ENCODE measurements around the gene TOM1L2. TPM values are rescaled to one million over a fixed set of nuclear protein-coding genes. Genes with fewer than 3 reads are reported as not detected.

TOM1L2 gene
- total and polyA plus RNA-seq, 8 donors: 13.3 to 154 (median 41.1) TPM

DNA sequence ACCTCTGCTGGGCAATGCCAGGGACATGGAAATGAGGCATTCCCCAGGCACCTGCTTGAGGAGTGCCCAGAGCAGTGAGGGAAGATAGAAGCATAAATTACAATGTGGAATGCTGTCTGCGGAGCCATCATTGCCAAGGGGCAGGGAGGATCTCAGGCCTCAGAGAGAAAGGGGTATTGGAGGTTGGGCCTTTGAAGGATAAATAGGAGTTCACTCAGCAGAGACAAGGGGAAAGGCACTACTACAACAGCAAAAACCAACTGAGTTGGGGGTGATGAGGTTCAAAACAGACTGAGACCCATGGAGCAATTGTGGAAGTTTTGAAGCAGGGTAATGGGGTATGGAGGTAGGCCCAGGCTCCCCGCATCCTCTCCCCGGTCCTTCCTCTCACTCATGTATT lies 168.2 kb downstream of the TOM1L2 start:
- peaks cover 5 to 75% (median 52%) of the 10 kb centered on the region in 4 donors for H3K36me3 ChIP-seq
- H3K4me1 ChIP-seq: peaks cover 0 to 13% (median 5%) of the 10 kb centered on the region in 4 donors
- no peak overlapping the region for H3K27ac ChIP-seq
- no peaks in the 10 kb centered on the region for H3K9me3 ChIP-seq
- TF ChIP-seq EP300 (IDR thresholded peaks at IDR 0.05): no peak
- intact Hi-C loops (cut with DNase I; ENCODE audit: low total_unique reads): no loop called here
- no peak for DNase-seq
- H3K27me3 ChIP-seq: no peaks in the 10 kb centered on the region
- 90 to 98% (median 96%) methylated on average over 3 of the region's 3 CpGs for WGBS, 5 donors
- no peak overlapping the region for H3K4me3 ChIP-seq

DNA sequence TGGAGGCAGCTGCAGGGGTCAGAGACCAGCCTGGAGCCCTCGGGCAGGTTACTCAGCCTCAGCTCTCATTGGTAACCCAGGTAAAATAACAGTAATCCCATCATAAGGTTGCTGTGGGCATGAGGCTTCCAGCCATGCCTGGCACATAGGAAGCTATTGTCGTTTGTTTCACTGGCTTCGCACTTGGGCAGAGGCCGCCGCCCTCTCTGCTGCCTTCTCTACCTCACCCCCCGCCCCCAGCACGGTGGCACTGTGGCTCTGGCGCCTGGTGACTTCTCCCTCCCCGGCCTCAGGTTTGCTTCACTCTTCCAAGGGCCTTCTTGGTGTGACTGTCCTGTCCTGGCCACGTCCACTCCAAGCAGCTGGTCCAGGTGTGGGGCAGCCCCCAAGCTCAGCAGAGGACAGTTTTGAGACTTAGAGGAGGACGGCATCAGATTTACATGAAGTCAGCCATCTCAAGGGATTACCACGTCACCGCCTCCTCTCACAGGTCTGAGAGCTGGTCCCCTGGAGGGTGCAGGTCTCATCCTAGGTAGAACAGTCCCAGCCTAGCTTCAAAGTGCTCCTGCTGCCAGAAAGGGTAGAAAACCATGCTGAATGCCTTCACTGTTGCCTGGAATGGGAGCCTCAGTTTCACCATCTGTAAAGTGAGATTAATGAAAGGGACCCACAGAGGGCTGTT lies 170.3 kb downstream of the TOM1L2 start:
- intact Hi-C loops (cut with DNase I; ENCODE audit: low total_unique reads): no loop called here

DNA sequence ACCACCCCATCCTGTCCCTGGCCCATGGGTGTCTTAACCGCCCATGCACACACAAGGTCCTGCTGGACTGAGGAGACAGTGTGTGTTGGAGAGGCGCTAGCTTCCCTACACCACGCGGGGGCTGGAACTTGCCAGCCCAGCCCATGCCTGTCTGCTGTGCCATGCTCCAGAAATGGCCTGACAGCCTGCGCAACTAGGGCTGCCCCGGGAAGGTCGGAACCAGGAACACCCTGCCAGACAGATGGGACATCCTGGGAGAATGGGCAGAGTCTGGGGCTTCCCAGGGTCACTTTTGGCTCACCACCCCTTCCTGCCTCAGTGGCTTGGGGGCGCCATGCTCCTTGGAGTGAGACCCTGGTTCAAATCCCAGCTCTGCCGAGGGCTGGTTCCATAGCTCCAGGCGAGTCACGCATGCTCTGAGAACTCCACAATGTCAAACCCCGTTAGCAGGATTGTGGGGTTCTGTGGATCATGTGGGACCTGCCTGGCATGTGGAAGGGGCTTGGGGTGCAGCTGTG lies 171.6 kb downstream of the TOM1L2 start:
- peaks cover 25 to 85% (median 76%) of the 10 kb centered on the region in 4 donors for H3K36me3 ChIP-seq
- no peak overlapping the region for H3K27ac ChIP-seq
- H3K27me3 ChIP-seq: no peaks in the 10 kb centered on the region
- 91 to 95% (median 94%) methylated on average over 9 to 12 of the region's 12 CpGs for WGBS, 5 donors
- DNase-seq: no peak
- H3K4me1 ChIP-seq: peaks cover 0 to 9% (median 3%) of the 10 kb centered on the region in 4 donors
- intact Hi-C loops (cut with DNase I; ENCODE audit: low total_unique reads): no loop called here
- TF ChIP-seq, protein P1, sequence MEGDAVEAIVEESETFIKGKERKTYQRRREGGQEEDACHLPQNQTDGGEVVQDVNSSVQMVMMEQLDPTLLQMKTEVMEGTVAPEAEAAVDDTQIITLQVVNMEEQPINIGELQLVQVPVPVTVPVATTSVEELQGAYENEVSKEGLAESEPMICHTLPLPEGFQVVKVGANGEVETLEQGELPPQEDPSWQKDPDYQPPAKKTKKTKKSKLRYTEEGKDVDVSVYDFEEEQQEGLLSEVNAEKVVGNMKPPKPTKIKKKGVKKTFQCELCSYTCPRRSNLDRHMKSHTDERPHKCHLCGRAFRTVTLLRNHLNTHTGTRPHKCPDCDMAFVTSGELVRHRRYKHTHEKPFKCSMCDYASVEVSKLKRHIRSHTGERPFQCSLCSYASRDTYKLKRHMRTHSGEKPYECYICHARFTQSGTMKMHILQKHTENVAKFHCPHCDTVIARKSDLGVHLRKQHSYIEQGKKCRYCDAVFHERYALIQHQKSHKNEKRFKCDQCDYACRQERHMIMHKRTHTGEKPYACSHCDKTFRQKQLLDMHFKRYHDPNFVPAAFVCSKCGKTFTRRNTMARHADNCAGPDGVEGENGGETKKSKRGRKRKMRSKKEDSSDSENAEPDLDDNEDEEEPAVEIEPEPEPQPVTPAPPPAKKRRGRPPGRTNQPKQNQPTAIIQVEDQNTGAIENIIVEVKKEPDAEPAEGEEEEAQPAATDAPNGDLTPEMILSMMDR (IDR thresholded peaks at IDR 0.05): no peak
- TF ChIP-seq POLR2A (IDR thresholded peaks at IDR 0.05) (no peak), EP300 (IDR thresholded peaks at IDR 0.05) (no peak), POLR2AphosphoS5 (IDR thresholded peaks at IDR 0.05) (no peak)
- no peaks in the 10 kb centered on the region for H3K9me3 ChIP-seq
- no peak overlapping the region for H3K4me3 ChIP-seq

More for the DNA sequence above, 170.3 kb downstream of the TOM1L2 start:
- TF ChIP-seq EP300 (IDR thresholded peaks at IDR 0.05) (no peak), POLR2AphosphoS5 (IDR thresholded peaks at IDR 0.05) (no peak), POLR2A (IDR thresholded peaks at IDR 0.05) (no peak)
- TF ChIP-seq, protein P1 (IDR thresholded peaks at IDR 0.05): no peak
- Histone ChIP-seq H3K4me3 (no peak overlapping the region), H3K27me3 (no peaks in the 10 kb centered on the region), H3K36me3 (peaks cover 16 to 85% (median 73%) of the 10 kb centered on the region in 4 donors), H3K4me1 (peaks cover 0 to 9% (median 3%) of the 10 kb centered on the region in 4 donors), H3K27ac (no peak overlapping the region), H3K9me3 (no peaks in the 10 kb centered on the region)
- 84 to 92% (median 89%) methylated on average over 13 of the region's 13 CpGs for WGBS, 5 donors
- DNase-seq: no peak

DNA sequence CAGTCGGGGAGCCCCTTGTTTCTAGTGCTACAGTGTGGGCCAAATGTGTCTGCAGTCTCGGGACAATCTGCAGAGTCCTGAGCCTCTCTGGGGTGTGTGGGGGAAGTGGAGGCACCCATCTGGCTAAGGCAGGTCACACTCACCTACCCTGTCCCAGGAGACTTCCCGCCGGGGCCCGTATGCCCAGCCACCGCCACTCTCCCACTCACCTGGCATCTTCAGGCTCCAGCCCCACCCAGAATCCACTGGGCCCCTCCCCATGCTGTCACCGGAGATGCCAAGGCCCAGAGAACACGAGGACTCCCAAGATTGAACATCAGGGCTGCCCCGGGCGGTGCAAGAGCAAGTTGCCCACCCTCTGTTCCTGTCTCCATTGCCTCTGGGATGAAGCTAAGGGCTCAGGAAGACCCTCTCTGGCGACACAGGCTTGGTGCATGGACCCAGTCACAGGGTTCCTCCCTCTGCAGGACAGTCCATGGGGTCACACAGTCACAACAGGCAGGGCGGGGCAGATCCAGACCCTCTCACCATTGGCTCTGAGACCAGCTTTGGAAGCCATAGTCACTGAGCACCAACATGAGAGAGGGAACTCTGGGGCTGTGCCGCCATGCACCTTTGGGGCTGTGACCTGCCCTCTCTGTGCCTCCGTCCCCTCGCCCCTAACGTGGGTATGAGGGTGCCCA lies 173.5 kb downstream of the TOM1L2 start:
- WGBS, 5 donors: 81 to 87% (median 87%) methylated on average over 11 to 16 of the region's 16 CpGs
- no peak for DNase-seq
- Histone ChIP-seq H3K9me3 (no peaks in the 10 kb centered on the region), H3K4me3 (no peak overlapping the region), H3K27ac (no peak overlapping the region), H3K27me3 (no peaks in the 10 kb centered on the region), H3K4me1 (peaks cover 0 to 11% (median 3%) of the 10 kb centered on the region in 4 donors), H3K36me3 (peaks cover 37 to 85% (median 76%) of the 10 kb centered on the region in 4 donors)
- TF ChIP-seq POLR2AphosphoS5 (IDR thresholded peaks at IDR 0.05) (no peak), POLR2A (IDR thresholded peaks at IDR 0.05) (no peak), EP300 (IDR thresholded peaks at IDR 0.05) (no peak)
- TF ChIP-seq, protein P1 (IDR thresholded peaks at IDR 0.05): no peak
- intact Hi-C loops (cut with DNase I; ENCODE audit: low total_unique reads): no loop called here

Measured in stomach (tissue), 9 donors.